NCI-H2171 treated with DMSO at 0.1 percent for 48 hours (cell line): ENCODE data around the gene NTN4.
A peak's percentile ranks its signal among the peaks of the same experiment; 100 is the strongest.
"Not testable (repeated sequence)": the region's sequence is repeated elsewhere in the genome, so short reads cannot be mapped to it uniquely, and the experiment has no call there.

Experiments used
- DNase-seq: peaks from one replicate; lab custom pipeline; 2025; lab: John Stamatoyannopoulos, UW

Gene NTN4

DNA sequence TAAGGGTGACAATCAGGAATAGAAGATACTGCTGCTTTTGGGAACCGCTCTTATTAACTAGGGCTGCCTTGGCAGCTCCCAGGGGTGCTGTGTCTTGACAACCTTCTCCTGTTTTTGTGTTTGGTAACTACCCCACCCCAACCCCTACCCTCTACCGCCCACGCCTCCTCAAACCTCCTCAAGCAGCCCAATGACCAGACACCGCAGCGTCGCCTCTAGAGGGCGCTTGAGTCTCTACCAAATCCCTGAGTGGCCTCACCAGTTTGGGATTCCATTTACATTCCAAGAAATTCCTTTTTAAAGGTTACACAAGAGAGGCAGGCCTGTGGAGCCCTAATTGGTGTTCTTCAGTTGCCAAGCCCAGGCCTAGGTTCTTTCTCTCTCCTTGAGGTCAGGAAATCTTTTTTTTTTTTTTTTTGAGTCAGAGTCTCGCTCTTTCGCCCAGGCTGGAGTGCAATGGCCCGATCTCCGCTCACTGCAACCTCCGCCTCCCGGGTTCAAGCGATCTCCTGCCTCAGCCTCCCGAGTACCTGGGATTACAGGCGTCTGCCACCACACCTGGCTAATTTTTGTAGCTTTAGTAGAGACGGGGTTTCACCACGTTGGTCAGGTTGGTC is 166.9 kb downstream of the NTN4 start:
- peak; percentile 42 for DNase-seq

DNA sequence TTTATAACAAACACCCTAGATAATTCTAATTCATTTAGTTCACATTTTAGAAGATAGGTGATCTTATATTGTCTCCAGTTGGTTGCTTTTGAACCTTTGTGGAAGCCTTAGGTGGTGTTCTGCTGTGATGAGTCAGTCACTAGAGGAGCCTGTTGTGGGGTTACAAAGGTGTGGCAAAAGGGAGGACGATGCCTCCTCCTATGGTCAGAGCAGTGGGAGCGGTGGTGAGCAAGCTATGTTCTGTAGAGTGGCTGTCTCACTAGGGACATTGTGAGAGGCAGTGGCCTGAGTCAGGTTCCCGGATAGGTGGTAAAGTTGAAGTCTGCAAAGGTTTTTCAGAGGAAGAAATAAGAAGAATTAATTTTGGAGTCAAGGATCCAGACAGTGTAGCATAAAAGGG is 167.7 kb downstream of the NTN4 start:
- DNase-seq, result no peak

DNA sequence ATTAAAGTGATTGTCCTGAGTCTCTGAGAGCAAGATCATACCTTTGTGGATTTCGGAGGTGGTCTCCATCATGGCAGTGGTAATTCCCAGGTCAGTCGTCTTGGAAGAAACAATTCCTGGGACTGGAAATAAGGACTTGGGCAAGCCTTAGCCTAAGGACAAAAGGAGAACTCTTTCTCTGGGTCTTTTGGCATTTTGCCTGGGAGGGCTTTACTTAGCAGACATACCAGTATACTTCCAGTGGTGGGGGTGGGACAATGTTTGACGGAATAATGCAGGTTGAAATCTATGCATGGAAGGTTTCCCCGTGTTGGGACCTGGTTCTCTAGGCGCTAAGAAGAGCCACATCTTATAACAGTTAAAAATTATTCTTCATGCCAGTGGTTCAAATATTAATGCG is 168.8 kb downstream of the NTN4 start:
- DNase-seq, result no peak

DNA sequence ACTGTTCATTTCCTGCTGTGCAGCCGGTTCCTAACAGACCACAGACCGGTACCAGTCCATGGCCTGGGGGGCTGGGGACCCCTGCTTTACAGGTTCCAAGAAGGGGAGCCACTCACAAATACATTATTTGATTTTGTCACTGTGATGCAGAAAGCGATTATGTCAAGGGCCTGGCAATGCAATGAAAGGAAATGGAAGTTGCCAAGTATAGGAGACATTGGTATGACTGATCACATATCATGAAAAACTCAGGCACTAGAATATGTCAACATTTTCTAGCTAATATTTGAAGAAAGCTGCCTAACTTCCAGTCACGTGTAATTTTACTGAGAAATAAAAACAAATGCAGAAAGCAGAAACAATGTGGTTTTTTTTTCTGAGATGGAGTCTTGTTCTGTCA is 170.4 kb downstream of the NTN4 start:
- no peak for DNase-seq

DNA sequence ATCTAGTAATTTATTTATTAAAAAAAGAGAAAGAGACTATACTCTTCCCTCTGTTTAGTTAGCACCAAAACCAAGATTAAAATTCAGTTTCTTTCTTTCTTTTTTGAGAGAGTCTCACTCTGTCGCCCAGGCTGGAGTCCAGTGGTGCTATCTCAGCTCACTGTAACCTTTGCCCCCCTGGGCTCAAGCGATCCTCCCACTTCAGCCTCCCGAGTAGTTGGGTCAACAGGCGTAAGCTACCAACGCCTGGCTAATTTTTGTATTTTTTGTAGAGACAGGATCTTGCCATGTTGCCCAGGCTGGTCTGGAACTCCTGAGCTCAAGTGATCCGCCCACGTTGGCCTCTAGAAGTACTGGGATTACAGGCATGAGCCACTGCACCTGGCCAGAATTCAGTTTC is 174.1 kb downstream of the NTN4 start:
- not testable (repeated sequence) for DNase-seq

DNA sequence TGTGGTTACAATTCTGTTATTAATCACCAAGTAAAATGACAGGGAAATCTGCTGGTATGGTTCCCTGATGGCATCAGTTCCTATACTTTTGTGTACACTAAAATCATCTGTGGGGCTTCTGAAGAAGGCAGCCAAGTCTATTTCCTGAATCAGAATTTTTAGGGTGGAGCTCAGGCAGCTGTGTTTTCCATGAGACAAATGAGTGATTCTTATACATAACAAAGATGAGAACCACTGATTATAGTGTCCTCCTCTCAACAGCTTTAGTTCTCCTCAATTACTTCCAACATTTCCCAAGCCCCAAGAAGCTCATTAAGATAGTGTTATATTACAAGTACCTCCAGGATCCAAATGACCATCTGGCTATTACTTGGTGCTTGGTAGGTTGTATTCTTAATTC is 174.8 kb downstream of the NTN4 start:
- DNase-seq, result peak; percentile 81

DNA sequence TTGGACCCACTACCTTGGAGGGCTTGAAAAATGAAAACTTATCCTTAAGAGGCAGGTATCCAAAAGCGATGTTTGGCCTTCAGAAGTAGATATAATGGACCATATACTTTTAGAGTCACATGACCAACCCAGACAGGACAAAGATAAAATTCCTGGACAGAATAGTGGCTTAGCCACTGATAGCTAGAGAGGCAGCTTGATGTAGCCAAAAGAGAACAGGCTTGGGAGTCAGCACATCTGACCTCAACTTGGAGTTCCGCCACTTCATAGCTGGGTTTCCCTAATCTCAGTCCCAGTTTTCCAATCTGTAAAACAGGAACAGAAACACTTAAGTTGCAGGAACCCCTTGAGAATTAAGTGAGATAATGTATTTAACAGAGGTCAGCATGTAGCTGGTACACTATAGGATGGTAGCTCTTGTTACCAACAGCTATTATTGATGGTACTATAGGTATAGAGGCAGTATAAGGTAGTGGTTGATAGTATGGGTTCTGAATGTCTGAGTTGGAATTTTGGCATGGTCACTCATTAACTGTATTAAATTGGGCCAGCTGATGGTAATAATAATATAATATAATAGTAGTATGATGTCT is 176.1 kb downstream of the NTN4 start:
- no peak for DNase-seq

DNA sequence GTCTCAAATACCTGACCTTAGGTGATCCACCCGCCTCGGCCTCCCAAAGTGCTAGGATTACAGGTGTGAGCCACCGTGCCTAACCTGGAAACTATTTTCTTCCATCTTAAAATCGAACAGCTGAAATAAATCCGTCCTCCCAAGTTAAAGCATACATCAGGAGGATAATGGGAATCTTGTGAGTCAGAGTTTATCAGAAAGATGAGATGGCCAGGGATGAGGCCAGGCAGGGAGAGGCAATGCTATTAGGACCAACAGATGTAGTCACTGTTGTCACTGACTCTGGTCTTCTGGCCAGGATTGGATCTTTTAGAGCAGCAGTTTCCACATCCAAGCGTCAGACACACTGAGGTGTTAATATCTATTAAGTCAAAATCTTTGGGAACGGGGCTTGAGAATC is 177.5 kb downstream of the NTN4 start:
- no peak for DNase-seq

DNA sequence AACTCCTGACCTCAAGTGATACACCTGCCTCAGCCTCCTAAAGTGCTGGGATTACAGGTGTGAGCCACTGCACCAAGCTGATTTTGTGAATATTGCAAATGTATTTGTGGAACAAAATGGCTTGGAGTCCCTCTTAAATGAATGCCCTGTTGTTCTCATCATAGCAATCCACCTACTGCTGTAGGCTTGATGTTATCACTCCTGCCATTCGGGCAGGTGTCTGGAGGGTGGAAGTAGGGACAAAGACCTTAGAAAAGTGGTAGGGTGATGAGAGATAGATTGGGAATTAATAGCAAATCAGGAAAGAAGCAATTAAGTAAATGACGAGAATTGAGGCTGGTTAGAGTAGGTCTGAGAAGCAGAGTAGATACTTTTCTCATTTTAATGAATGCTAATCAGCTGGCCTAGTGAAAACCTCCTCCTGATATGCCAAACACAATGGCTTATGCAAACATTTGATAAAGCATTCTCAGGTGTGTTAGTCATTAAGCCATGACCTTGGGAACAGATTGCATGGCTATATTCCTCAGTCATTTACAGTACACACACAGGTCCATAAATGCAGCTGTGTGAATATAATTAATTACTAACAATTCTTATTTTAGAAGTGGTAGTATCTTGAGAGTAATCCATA is 178.8 kb downstream of the NTN4 start:
- DNase-seq, result no peak

DNA sequence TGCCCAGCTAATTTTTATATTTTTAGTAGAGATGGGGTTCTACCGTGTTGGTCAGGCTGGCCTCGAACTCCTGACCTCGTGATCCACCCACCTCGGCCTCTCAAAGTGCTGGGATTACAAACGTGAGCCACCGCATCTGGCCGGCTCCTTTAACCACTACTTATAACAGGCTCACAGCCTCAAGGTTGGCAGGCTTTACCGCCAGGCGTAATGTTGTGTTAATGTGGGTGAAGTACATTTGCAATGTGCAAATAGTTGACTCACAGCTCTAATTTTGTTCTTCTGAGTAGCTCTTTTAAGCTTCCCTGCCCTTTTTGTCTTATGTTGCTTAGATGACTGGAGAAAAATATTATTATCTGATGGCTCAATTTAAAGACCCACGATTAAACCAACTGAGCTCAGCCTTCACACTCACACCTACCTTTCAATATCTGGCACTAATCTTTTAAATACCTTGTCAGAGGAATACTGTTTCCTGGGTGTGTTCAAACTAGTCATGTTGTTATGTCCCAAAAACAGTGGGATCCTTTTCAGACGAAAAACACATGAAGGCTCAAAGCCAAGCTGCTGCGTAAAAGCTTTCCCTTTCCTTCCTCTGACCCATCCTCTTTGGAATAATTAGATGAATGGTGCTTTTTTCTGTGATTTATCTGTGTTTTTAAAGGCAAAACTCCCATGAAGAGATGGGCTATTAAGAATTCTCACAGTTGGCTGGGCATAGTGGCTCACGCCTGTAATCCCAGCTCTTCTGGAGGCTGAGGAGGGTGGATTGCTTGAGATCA is 182.1 kb downstream of the NTN4 start:
- no peak for DNase-seq
